ENCODE measurements around the gene DENND10.
"Not testable (repeated sequence)": the region's sequence is repeated elsewhere in the genome, so short reads cannot be mapped to it uniquely, and the experiment has no call there.

The DENND10 gene

GRCh38 chr10:119087271-119087882, 16.5 kb upstream of the DENND10 start:
- Histone ChIP-seq H3K79me2 (no peaks in the 10 kb centered on the region), H3K9me3 (ENCODE audit: control insufficient read depth, low read length) (no peaks in the 10 kb centered on the region), H3K27me3 (ENCODE audit: control insufficient read depth, insufficient read depth, low read length) (no peaks in the 10 kb centered on the region), H3K36me3 (ENCODE audit: control insufficient read depth, insufficient read depth, low read length) (no peaks in the 10 kb centered on the region), H2AFZ (no peak overlapping the region), H3K9ac (no peak overlapping the region), H3K27ac (no peak overlapping the region), H3K4me1 (no peaks in the 10 kb centered on the region), H3K4me2 (ENCODE audit: low read length) (no peak overlapping the region), H3K4me3 (ENCODE audit: low read depth, low read length) (no peak overlapping the region)
- TF ChIP-seq CTCF (IDR thresholded peaks at IDR 0.05): no peak

- Histone ChIP-seq H3K27me3 (ENCODE audit: control insufficient read depth, insufficient read depth, low read length) (no peaks in the 10 kb centered on the region), H3K4me1 (no peaks in the 10 kb centered on the region), H3K4me3 (ENCODE audit: low read depth, low read length) (no peak overlapping the region), H3K27ac (no peak overlapping the region), H2AFZ (no peak overlapping the region), H3K9me3 (ENCODE audit: control insufficient read depth, low read length) (no peaks in the 10 kb centered on the region), H3K36me3 (ENCODE audit: control insufficient read depth, insufficient read depth, low read length) (no peaks in the 10 kb centered on the region), H3K79me2 (no peaks in the 10 kb centered on the region), H3K9ac (no peak overlapping the region), H3K4me2 (ENCODE audit: low read length) (no peak overlapping the region)
- TF ChIP-seq CTCF (IDR thresholded peaks at IDR 0.05): no peak
Observed at GRCh38 chr10:119090026-119090795, 13.7 kb upstream of the DENND10 start.

- no peak for TF ChIP-seq CTCF (IDR thresholded peaks at IDR 0.05)
- no peak overlapping the region for H3K9ac ChIP-seq
Observed at GRCh38 chr10:119090968-119091367, 12.9 kb upstream of the DENND10 start.

GRCh38 chr10:119095640-119096039, 8.3 kb upstream of the DENND10 start:
- Histone ChIP-seq H3K9me3 (ENCODE audit: control insufficient read depth, low read length) (no peaks in the 10 kb centered on the region), H3K36me3 (ENCODE audit: control insufficient read depth, insufficient read depth, low read length) (no peaks in the 10 kb centered on the region), H3K4me3 (ENCODE audit: low read depth, low read length) (no peak overlapping the region), H3K27me3 (ENCODE audit: control insufficient read depth, insufficient read depth, low read length) (no peaks in the 10 kb centered on the region), H3K79me2 (no peaks in the 10 kb centered on the region), H3K27ac (no peak overlapping the region), H3K4me2 (ENCODE audit: low read length) (no peak overlapping the region), H3K4me1 (no peaks in the 10 kb centered on the region), H3K9ac (no peak overlapping the region), H2AFZ (no peak overlapping the region)
- TF ChIP-seq CTCF (IDR thresholded peaks at IDR 0.05): no peak

More at GRCh38 chr10:119090968-119091367, 12.9 kb upstream of the DENND10 start:
- no peaks in the 10 kb centered on the region for H3K9me3 ChIP-seq (ENCODE audit: control insufficient read depth, low read length)
- H3K36me3 ChIP-seq (ENCODE audit: control insufficient read depth, insufficient read depth, low read length): no peaks in the 10 kb centered on the region
- no peak overlapping the region for H3K4me2 ChIP-seq (ENCODE audit: low read length)
- H3K4me1 ChIP-seq: no peaks in the 10 kb centered on the region
- H3K27me3 ChIP-seq (ENCODE audit: control insufficient read depth, insufficient read depth, low read length): no peaks in the 10 kb centered on the region
- no peaks in the 10 kb centered on the region for H3K79me2 ChIP-seq
- no peak overlapping the region for H3K27ac ChIP-seq
- H2AFZ ChIP-seq: no peak overlapping the region
- no peak overlapping the region for H3K4me3 ChIP-seq (ENCODE audit: low read depth, low read length)

GRCh38 chr10:119096641-119097415, 7.1 kb upstream of the DENND10 start:
- not testable (repeated sequence) for H3K27me3 ChIP-seq (ENCODE audit: control insufficient read depth, insufficient read depth, low read length); H3K4me3 ChIP-seq (ENCODE audit: low read depth, low read length); H3K9me3 ChIP-seq (ENCODE audit: control insufficient read depth, low read length); H3K36me3 ChIP-seq (ENCODE audit: control insufficient read depth, insufficient read depth, low read length); H3K4me2 ChIP-seq (ENCODE audit: low read length); H3K4me1 ChIP-seq; H3K9ac ChIP-seq; H3K79me2 ChIP-seq; H2AFZ ChIP-seq; H3K27ac ChIP-seq
